ENCODE data around the gene ZNF607.

DNA sequence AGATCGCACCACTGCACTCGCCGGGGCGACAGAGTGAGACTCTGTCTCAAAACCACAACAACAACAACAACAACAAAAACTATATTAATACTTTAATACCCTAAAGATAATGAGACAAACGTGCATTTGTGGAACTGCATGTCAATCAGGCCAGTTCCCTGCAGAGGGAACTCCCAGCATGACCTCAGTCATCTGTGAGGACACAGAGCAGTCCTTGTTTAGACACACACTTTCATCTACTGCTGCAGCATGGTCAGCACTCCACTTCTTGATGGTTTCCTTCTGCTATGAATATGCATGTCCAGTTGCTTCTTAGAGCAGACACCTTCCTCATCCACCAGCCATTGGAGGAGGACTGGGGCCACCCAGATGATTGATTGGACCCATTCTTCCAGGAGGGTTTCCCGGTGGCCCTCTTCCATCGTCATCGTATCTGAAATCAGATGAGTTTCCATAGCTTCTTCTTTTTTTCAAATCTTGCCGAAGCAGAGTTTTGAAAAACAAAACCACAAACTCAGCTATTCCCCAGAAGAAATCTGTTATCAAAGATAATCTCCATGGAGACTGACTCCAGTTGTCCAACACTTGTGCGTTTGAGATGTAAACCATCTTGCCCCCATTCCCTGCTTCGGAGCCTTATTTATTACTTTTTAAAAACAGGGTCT is 26.5 kb downstream of the ZNF607 start:
- TF ChIP-seq, protein P1, sequence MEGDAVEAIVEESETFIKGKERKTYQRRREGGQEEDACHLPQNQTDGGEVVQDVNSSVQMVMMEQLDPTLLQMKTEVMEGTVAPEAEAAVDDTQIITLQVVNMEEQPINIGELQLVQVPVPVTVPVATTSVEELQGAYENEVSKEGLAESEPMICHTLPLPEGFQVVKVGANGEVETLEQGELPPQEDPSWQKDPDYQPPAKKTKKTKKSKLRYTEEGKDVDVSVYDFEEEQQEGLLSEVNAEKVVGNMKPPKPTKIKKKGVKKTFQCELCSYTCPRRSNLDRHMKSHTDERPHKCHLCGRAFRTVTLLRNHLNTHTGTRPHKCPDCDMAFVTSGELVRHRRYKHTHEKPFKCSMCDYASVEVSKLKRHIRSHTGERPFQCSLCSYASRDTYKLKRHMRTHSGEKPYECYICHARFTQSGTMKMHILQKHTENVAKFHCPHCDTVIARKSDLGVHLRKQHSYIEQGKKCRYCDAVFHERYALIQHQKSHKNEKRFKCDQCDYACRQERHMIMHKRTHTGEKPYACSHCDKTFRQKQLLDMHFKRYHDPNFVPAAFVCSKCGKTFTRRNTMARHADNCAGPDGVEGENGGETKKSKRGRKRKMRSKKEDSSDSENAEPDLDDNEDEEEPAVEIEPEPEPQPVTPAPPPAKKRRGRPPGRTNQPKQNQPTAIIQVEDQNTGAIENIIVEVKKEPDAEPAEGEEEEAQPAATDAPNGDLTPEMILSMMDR (conservative IDR thresholded peaks at IDR 0.05 in 1 of 2, IDR thresholded peaks at IDR 0.05 in 1 of 2; ENCODE audit: extremely low read depth in 1 of 2, insufficient read depth in 1 of 2, low read depth in 1 of 2, low read length in 2 of 2) = no peak
- TF ChIP-seq EZH2 (IDR thresholded peaks at IDR 0.05; ENCODE audit: borderline replicate concordance, low read length) = no peak

Data from mammary epithelial cell (primary cell).